ENCODE results near the gene COX19. TPM values are rescaled to one million over a fixed set of nuclear protein-coding genes. Genes with fewer than 3 reads are reported as not detected.
"Not testable (repeated sequence)": the region's sequence is repeated elsewhere in the genome, so short reads cannot be mapped to it uniquely, and the experiment has no call there.

The COX19 gene
- total RNA-seq, 1 donor from 2014 or later, result 9.6 TPM

DNA sequence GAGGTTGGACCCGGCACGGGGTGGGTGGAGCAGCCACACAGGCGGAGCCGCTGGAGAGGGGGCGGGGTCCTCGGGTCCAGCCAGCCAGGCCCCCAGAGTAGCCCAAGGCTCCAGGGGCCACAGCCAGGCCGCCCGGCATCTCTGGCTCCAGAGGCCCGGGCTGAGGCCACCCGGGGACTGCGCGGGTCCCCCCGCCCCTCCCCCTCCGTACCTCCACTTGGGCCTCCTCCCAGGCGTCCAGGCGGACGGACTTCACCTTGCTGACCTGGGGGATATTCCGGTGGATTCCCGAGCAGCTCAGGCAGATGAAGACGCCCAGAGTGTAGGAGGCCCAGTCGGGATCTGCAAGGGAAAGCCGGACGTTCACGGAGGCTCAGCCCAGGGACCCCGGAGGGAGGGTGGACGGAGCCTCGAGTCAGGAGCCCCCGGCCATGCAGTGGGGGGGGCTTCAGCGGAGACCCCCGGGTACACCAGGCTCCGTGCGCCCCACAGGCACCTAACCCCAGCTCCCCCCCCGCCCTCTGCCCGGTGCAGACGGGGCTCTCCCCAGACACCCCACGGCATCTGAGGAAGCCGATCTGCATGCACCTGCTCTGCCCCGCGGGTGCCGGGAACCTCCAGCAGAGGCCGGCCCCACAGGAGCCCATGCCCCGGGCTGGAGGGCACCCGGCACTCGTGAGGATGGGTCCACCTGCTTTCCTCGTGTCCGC is 40.0 kb downstream of the COX19 start:
- intact Hi-C loops (cut with micrococcal nuclease), result no loop called here
- ATAC-seq (no peak), DNase-seq (peak; percentile 16)

DNA sequence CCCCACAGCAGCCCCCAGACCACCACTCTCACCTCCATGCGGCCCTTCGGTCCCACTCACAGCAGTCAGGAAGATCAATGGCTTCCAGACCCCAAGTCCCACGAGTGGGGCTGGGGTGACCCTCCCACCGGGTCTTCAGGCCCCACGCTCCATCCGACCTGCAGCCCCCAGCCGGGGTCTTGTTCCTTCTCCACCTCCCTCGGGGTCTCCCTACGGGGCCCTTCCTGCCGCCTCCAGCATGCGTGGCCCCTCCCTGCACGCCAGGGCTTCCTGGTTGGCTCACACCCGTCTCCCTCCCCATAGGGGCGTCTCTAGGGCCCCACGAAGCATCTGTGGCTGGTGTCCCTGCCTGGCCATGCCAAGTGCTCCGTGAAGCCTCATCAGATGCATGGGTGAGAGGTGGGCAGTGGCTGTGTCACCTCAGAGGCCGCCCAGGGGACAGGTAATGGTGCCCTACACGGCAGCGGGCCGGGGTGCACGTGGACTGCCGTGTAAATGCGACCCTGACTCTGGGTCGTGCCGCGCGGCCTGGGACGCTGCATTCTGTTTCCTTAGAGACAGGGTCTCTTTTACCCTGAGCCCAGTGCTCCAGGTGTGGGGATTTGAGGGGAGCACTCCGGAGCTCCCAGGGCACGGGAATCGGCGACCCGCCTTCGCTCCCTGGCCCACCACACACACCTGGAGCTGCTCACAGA is 40.7 kb downstream of the COX19 start:
- DNase-seq, result peak; percentile 19
- intact Hi-C loops (cut with micrococcal nuclease), result no loop called here
- no peak for ATAC-seq

DNA sequence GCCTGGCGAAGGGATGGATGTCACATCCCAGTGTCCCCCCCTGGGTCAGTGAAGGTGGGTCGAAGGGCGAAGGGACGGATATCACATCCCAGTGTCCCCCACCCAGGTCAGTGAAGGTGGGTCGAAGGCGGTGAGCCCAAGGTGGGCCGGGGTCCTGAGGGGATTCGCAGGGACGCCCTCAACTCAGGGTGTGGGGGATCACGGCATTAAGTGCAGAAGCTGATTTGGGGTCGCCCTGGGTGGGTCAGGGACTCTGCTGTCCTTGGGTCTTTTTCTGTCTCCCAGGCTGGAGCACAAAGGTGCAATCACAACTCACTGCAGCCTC is 42.7 kb downstream of the COX19 start:
- no peak for ATAC-seq
- intact Hi-C loops (cut with micrococcal nuclease), result no loop called here
- peak; percentile 4 for DNase-seq

GRCh38 chr7:931871-932650 is 43.3 kb downstream of the COX19 start:
- intact Hi-C loops (cut with micrococcal nuclease), result no loop called here
- DNase-seq (peak; percentile 11), ATAC-seq (no peak)

DNA sequence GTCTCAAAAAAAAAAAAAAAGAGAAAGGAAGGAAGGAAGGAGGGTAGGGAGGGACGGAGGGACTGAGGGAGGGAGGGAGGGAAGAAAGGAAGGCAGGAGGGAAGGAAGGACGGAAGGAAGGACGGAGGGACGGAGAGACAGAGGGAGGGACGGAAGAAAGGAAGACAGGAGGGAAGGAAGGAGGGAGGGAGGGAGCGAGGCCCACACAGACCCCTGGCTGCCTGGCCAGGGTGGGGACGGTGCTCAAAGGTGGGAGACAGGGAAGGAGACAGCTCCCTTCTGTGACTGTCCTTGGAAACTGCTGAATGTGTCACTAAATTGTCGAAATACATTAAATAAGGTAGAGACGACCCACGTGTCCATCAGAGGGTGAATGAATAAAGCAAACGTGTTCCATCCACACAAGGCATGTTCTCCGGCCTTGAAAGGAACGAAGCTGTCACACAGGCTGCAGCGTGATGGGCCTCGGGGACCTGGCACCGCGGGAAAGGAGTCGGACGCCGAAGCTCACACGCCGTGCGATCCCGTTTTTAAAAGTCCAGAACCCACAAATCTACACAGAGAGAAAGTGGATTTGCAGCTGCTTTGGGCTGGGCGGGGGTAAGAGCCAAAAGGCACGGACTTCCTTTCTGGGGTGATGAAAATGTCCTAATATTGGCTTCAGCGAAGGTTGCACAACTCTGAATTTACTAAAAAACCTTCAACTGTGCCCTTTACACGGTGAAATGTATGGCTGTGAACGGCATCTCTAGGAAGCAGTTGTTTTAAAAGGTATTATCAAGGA is 44.2 kb downstream of the COX19 start:
- peak; percentile 26 for DNase-seq
- ATAC-seq, result no peak
- intact Hi-C loops (cut with micrococcal nuclease), result no loop called here

DNA sequence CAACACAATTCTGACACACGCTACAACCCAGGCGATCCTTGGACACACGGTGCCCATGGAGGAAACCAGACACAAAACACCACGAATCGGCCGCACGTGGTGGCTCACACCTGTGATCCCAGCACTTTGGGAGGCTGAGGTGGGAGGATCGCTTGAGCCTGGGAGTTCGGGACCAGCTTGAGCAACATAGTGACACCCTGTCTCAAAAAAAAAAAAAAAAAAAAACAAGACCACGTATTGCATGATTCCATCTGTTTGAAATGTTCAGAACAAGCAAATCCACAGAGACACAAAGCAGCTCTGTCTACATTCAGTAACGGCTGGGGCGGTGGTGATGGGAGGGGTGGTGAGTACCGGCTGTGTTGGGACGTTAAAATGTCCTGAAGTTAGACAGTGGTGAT is 46.0 kb downstream of the COX19 start:
- intact Hi-C loops (cut with micrococcal nuclease), result no loop called here
- no peak for ATAC-seq
- peak; percentile 19 for DNase-seq

- ATAC-seq (no peak), DNase-seq (peak; percentile 16)
- intact Hi-C loops (cut with micrococcal nuclease), result no loop called here
These were observed 48.2 kb downstream of the COX19 start for GRCh38 chr7:927031-927671.

GRCh38 chr7:926061-927030 is 49.0 kb downstream of the COX19 start:
- intact Hi-C loops (cut with micrococcal nuclease), result no loop called here
- no peak for ATAC-seq
- peak; percentile 30 for DNase-seq

GRCh38 chr7:925601-926000 is 49.7 kb downstream of the COX19 start:
- intact Hi-C loops (cut with micrococcal nuclease), result no loop called here
- ATAC-seq, result peak; percentile 22

GRCh38 chr7:924541-925231 is 50.7 kb downstream of the COX19 start:
- DNase-seq (peak; percentile 41), ATAC-seq (peak; percentile 51)
- intact Hi-C loops (cut with micrococcal nuclease), result no loop called here

More at GRCh38 chr7:925601-926000, 49.7 kb downstream of the COX19 start:
- DNase-seq, result peak; percentile 55

GRCh38 chr7:924042-924441 is 51.3 kb downstream of the COX19 start:
- ATAC-seq; intact Hi-C loops (cut with micrococcal nuclease): not testable (repeated sequence)
- peak; percentile 30 for DNase-seq

DNA sequence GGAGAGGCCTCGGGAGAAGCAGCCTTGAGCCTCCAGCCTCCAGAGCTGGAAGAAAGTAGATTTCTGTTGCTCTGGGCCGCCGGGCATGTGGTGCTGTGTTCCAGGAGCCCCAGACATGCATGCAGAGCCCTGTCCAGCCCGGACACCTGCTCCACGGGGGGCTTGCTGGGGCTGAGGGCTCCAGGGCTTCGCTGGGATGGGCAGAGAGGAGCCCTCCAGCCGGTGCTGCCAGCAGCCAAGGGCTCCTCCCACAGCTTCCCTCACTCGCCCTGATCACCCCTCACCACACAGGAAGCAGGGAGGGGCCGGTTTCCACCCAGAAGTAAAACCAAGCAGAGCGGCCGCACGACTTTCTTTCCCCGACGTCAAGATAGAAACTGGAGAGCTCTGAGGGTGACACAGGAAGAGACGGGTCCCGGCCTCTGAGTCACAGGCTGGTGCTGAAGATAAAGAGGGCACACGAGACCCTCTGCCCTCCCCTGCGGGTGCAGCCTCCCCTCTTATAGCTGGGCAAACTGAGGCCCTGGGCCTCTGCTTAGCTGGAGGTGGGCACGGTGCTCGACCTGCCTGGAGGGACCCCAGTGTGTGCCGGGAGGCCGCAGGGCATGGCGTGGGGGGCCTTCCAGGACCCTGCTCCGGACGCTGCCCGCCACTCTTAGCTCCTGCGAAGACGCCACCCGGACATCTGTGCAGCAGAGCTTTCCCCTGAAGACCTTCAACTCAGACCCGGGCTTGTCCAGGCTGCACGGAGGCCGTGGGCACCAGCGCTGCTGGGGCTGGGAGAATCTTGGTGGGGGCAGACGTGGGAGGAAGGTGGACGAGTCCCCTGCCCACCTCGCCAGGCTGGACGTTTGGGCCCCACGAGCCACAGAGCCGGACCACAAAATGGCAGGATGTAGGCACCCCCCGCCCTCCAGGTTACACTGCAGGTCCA is 52.0 kb downstream of the COX19 start:
- intact Hi-C loops (cut with micrococcal nuclease), result no loop called here
- DNase-seq (peak; percentile 77), ATAC-seq (peak; percentile 61)

GRCh38 chr7:922334-923107 is 52.8 kb downstream of the COX19 start:
- DNase-seq (peak; percentile 28), ATAC-seq (no peak)
- intact Hi-C loops (cut with micrococcal nuclease), result no loop called here

DNA sequence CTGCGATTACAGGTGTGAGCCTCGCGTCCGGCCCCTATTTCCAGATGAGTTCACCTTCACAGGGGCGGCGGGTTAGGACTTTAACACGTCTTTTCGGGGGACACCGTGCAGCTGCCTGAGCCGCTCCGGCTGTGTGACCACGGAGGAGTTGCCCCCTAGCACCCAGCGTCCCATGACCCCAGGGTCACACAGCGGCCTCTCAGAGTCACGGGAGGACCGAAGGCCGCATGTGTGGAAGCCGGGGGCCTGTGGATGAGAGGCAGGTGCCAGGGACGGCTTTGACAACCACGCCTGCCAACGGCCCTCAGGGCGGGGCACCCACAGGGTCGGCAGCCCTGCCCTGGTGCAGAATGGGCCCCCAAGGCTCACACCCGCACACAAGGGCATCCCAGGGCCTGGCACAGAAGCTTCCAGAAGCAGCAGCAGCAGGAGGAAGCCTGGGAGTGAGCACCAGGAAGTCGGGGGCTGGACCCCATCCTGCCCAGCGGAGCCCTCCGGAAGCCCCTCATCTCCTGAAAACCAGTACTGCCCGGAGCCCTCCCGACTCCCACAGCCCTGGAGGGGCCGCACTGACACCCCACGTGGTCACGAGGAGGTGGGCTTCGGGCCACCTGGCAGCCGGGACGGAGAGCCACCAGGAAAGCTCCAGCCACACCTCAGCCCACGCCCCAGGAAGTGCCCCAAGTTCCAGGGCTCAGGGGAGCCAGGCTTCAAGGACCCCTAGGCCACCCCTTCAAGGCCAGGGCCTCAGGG is 53.6 kb downstream of the COX19 start:
- intact Hi-C loops (cut with micrococcal nuclease), result no loop called here
- DNase-seq, result peak; percentile 35

DNA sequence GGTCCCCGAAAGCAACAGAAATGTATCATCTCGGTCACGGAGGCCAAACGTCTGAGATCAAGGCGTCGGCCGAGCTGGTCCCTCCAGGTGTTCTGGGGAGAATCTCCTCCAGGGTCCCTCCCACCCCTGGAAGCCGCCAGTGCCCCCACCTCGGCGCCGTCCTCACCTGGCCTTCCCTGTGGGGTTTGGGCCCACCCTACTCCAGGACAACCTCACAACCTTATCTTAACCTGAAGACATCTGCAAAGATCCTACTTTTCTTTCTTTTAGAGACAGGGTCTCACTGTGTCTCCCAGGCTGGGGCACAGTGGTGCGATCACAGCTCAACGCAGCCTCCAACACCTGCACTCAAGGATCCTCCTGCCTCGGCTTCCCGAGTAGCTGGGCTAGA is 54.3 kb downstream of the COX19 start:
- intact Hi-C loops (cut with micrococcal nuclease), result no loop called here
- ATAC-seq (no peak), DNase-seq (no peak)

More for the DNA sequence above, 53.6 kb downstream of the COX19 start:
- no peak for ATAC-seq
